ENCODE measurements around the gene NHERF2.
A peak's percentile ranks its signal among the peaks of the same experiment; 100 is the strongest.

The NHERF2 gene

GRCh38 chr16:2026461-2027023 is at the start of gene NHERF2:
TSS of gene NHERF2 (plus strand) at chr16:2026902. CDS start at chr16:2027006, 104 bp downstream.
- H3K36me3 ChIP-seq (ENCODE audit: control insufficient read depth, insufficient read depth, low read length) = no peaks in the 10 kb centered on the region
- H3K4me3 ChIP-seq (ENCODE audit: low read length) = peak within 1 kb of the TSS; percentile 48; the same call in 1 of the 2 replicates
- no CpG with 5 or more reads among the region's 59 CpGs for WGBS (ENCODE audit: insufficient coverage, insufficient read length)
- DNase-seq (ENCODE audit: low read depth, low spot score) = no peak
- no peaks in the 10 kb centered on the region for H3K9me3 ChIP-seq (ENCODE audit: control insufficient read depth, insufficient read depth, low read length)
- H3K4me1 ChIP-seq (ENCODE audit: control insufficient read depth, insufficient read depth, low read length) = peaks cover 5% of the 10 kb centered on the region
- no peak within 1 kb of the TSS for H3K27ac ChIP-seq (ENCODE audit: low read length)
- peaks cover 3% of the 10 kb centered on the region; the same call in 1 of the 2 replicates for H3K27me3 ChIP-seq (ENCODE audit: control insufficient read depth, insufficient read depth, low read length)

GRCh38 chr16:1976951-1977874 is 49.5 kb upstream of the NHERF2 start:
- peaks cover 37% of the 10 kb centered on the region for H3K36me3 ChIP-seq (ENCODE audit: control insufficient read depth, insufficient read depth, low read length)
- no peak overlapping the region for H3K4me3 ChIP-seq (ENCODE audit: low read length)
- H3K27me3 ChIP-seq (ENCODE audit: control insufficient read depth, insufficient read depth, low read length) = peaks cover 7% of the 10 kb centered on the region; the same call in 1 of the 2 replicates
- H3K4me1 ChIP-seq (ENCODE audit: control insufficient read depth, insufficient read depth, low read length) = peaks cover 4% of the 10 kb centered on the region
- DNase-seq (ENCODE audit: low read depth, low spot score) = no peak
- H3K27ac ChIP-seq (ENCODE audit: low read length) = no peak overlapping the region
- no CpG with 5 or more reads among the region's 33 CpGs for WGBS (ENCODE audit: insufficient coverage, insufficient read length)
- H3K9me3 ChIP-seq (ENCODE audit: control insufficient read depth, insufficient read depth, low read length) = no peaks in the 10 kb centered on the region

GRCh38 chr16:1977875-1978268 is 48.8 kb upstream of the NHERF2 start:
- Histone ChIP-seq H3K27ac (ENCODE audit: low read length) (no peak overlapping the region), H3K36me3 (ENCODE audit: control insufficient read depth, insufficient read depth, low read length) (peaks cover 37% of the 10 kb centered on the region), H3K4me3 (ENCODE audit: low read length) (no peak overlapping the region), H3K9me3 (ENCODE audit: control insufficient read depth, insufficient read depth, low read length) (no peaks in the 10 kb centered on the region), H3K27me3 (ENCODE audit: control insufficient read depth, insufficient read depth, low read length) (peaks cover 8% of the 10 kb centered on the region; the same call in 1 of the 2 replicates), H3K4me1 (ENCODE audit: control insufficient read depth, insufficient read depth, low read length) (peaks cover 3% of the 10 kb centered on the region)
- WGBS (ENCODE audit: insufficient coverage, insufficient read length) = no CpG with 5 or more reads among the region's 18 CpGs
- no peak for DNase-seq (ENCODE audit: low read depth, low spot score)

GRCh38 chr16:1978476-1979120 is 48.1 kb upstream of the NHERF2 start:
- Histone ChIP-seq H3K9me3 (ENCODE audit: control insufficient read depth, insufficient read depth, low read length) (no peaks in the 10 kb centered on the region), H3K27me3 (ENCODE audit: control insufficient read depth, insufficient read depth, low read length) (peaks cover 11% of the 10 kb centered on the region; the same call in 1 of the 2 replicates), H3K36me3 (ENCODE audit: control insufficient read depth, insufficient read depth, low read length) (peaks cover 37% of the 10 kb centered on the region), H3K4me3 (ENCODE audit: low read length) (peak overlapping the region; percentile 25; the same call in 1 of the 2 replicates), H3K27ac (ENCODE audit: low read length) (no peak overlapping the region), H3K4me1 (ENCODE audit: control insufficient read depth, insufficient read depth, low read length) (peaks cover 3% of the 10 kb centered on the region; the same call in 1 of the 2 replicates)
- no peak for DNase-seq (ENCODE audit: low read depth, low spot score)
- WGBS (ENCODE audit: insufficient coverage, insufficient read length) = no CpG with 5 or more reads among the region's 37 CpGs

GRCh38 chr16:1979271-1980029 is 47.3 kb upstream of the NHERF2 start:
- Histone ChIP-seq H3K9me3 (ENCODE audit: control insufficient read depth, insufficient read depth, low read length) (no peaks in the 10 kb centered on the region), H3K36me3 (ENCODE audit: control insufficient read depth, insufficient read depth, low read length) (peaks cover 37% of the 10 kb centered on the region), H3K27me3 (ENCODE audit: control insufficient read depth, insufficient read depth, low read length) (peaks cover 11% of the 10 kb centered on the region; the same call in 1 of the 2 replicates), H3K4me3 (ENCODE audit: low read length) (peak overlapping the region; percentile 25; the same call in 1 of the 2 replicates), H3K27ac (ENCODE audit: low read length) (no peak overlapping the region), H3K4me1 (ENCODE audit: control insufficient read depth, insufficient read depth, low read length) (peaks cover 3% of the 10 kb centered on the region; the same call in 1 of the 2 replicates)
- WGBS (ENCODE audit: insufficient coverage, insufficient read length) = no CpG with 5 or more reads among the region's 70 CpGs
- no peak for DNase-seq (ENCODE audit: low read depth, low spot score)

GRCh38 chr16:1980030-1980769 is 46.5 kb upstream of the NHERF2 start:
- peaks cover 11% of the 10 kb centered on the region; the same call in 1 of the 2 replicates for H3K27me3 ChIP-seq (ENCODE audit: control insufficient read depth, insufficient read depth, low read length)
- peak overlapping the region; percentile 25; the same call in 1 of the 2 replicates for H3K4me3 ChIP-seq (ENCODE audit: low read length)
- no CpG with 5 or more reads among the region's 53 CpGs for WGBS (ENCODE audit: insufficient coverage, insufficient read length)

GRCh38 chr16:1980770-1981087 is 46.0 kb upstream of the NHERF2 start:
- Histone ChIP-seq H3K36me3 (ENCODE audit: control insufficient read depth, insufficient read depth, low read length) (peaks cover 28% of the 10 kb centered on the region), H3K4me3 (ENCODE audit: low read length) (no peak overlapping the region), H3K9me3 (ENCODE audit: control insufficient read depth, insufficient read depth, low read length) (no peaks in the 10 kb centered on the region), H3K27me3 (ENCODE audit: control insufficient read depth, insufficient read depth, low read length) (peaks cover 11% of the 10 kb centered on the region; the same call in 1 of the 2 replicates), H3K4me1 (ENCODE audit: control insufficient read depth, insufficient read depth, low read length) (peaks cover 3% of the 10 kb centered on the region; the same call in 1 of the 2 replicates), H3K27ac (ENCODE audit: low read length) (no peak overlapping the region)
- no peak for DNase-seq (ENCODE audit: low read depth, low spot score)
- WGBS (ENCODE audit: insufficient coverage, insufficient read length) = no CpG with 5 or more reads among the region's 16 CpGs

More at GRCh38 chr16:1980030-1980769, 46.5 kb upstream of the NHERF2 start:
- Histone ChIP-seq H3K27ac (ENCODE audit: low read length) (no peak overlapping the region), H3K9me3 (ENCODE audit: control insufficient read depth, insufficient read depth, low read length) (no peaks in the 10 kb centered on the region), H3K4me1 (ENCODE audit: control insufficient read depth, insufficient read depth, low read length) (peaks cover 3% of the 10 kb centered on the region; the same call in 1 of the 2 replicates), H3K36me3 (ENCODE audit: control insufficient read depth, insufficient read depth, low read length) (peaks cover 30% of the 10 kb centered on the region)
- no peak for DNase-seq (ENCODE audit: low read depth, low spot score)

- DNase-seq (ENCODE audit: low read depth, low spot score) = no peak
- no CpG with 5 or more reads among the region's 6 CpGs for WGBS (ENCODE audit: insufficient coverage, insufficient read length)
- Histone ChIP-seq H3K4me3 (ENCODE audit: low read length) (peak within 1 kb of the TSS; percentile 25; the same call in 1 of the 2 replicates), H3K4me1 (ENCODE audit: control insufficient read depth, insufficient read depth, low read length) (peaks cover 3% of the 10 kb centered on the region; the same call in 1 of the 2 replicates), H3K27ac (ENCODE audit: low read length) (no peak within 1 kb of the TSS), H3K27me3 (ENCODE audit: control insufficient read depth, insufficient read depth, low read length) (peaks cover 11% of the 10 kb centered on the region; the same call in 1 of the 2 replicates), H3K36me3 (ENCODE audit: control insufficient read depth, insufficient read depth, low read length) (peaks cover 26% of the 10 kb centered on the region), H3K9me3 (ENCODE audit: control insufficient read depth, insufficient read depth, low read length) (no peaks in the 10 kb centered on the region)
Observed at GRCh38 chr16:1981398-1981836, 45.3 kb upstream of the NHERF2 start, which contains the start of gene NOXO1. TSS of gene NOXO1 (minus strand) at chr16:1981469. CDS start at chr16:1981179, 290 bp downstream.

- Histone ChIP-seq H3K4me3 (ENCODE audit: low read length) (no peak overlapping the region), H3K36me3 (ENCODE audit: control insufficient read depth, insufficient read depth, low read length) (peaks cover 21% of the 10 kb centered on the region), H3K27ac (ENCODE audit: low read length) (no peak overlapping the region), H3K4me1 (ENCODE audit: control insufficient read depth, insufficient read depth, low read length) (peaks cover 3% of the 10 kb centered on the region; the same call in 1 of the 2 replicates), H3K9me3 (ENCODE audit: control insufficient read depth, insufficient read depth, low read length) (no peaks in the 10 kb centered on the region), H3K27me3 (ENCODE audit: control insufficient read depth, insufficient read depth, low read length) (peaks cover 11% of the 10 kb centered on the region; the same call in 1 of the 2 replicates)
- DNase-seq (ENCODE audit: low read depth, low spot score) = no peak
- no CpG with 5 or more reads among the region's 5 CpGs for WGBS (ENCODE audit: insufficient coverage, insufficient read length)
Observed at GRCh38 chr16:1982013-1982433, 44.7 kb upstream of the NHERF2 start.
